HepG2 (cell line): Measurements from ENCODE around the gene FURIN. TPM values are rescaled to one million over a fixed set of nuclear protein-coding genes. Genes with fewer than 3 reads are reported as not detected.

ENCODE experiments used
- HMGXB3 ChIP-seq: sonication (generic); formaldehyde crosslinking; IDR thresholded peaks from 2 replicates; pipeline ENCODE4 v1.4.0; 2020; ENCODE audit warnings: missing genetic modification reagents, borderline replicate concordance
- KDM6A ChIP-seq: IDR thresholded peaks from 2 replicates; pipeline ENCODE4 v1.6.1; 2016; ENCODE audit warnings: low read depth
- NR2F1 ChIP-seq, 2 experiments: fragments of 450-650 bp in 1 of 2; formaldehyde crosslinking in 1 of 2; IDR thresholded peaks; 2 replicates each; pipeline versions ENCODE4 v1.5.0 to v1.6.1; 2016 to 2020; ENCODE audit warnings: mild to moderate bottlenecking in 1 of 2, missing compliant biosample characterization in 1 of 2, missing genetic modification reagents in 1 of 2, moderate library complexity in 1 of 2
- STAT6 ChIP-seq: sonication (generic); formaldehyde crosslinking; IDR thresholded peaks from 2 replicates; pipeline ENCODE4 v1.4.0; 2020; ENCODE audit warnings: missing genetic modification reagents, mild to moderate bottlenecking, borderline replicate concordance
- TGIF2 ChIP-seq: IDR thresholded peaks from 2 replicates; pipeline ENCODE4 v1.6.1; 2016; ENCODE audit warnings: control low read depth, missing compliant biosample characterization
- ZBED4 ChIP-seq: sonication (generic); formaldehyde crosslinking; IDR thresholded peaks from 2 replicates; pipeline ENCODE4 v1.4.0; 2020; ENCODE audit warnings: missing genetic modification reagents, borderline replicate concordance
- ZNF709 ChIP-seq: sonication (generic); formaldehyde crosslinking; IDR thresholded peaks from 2 replicates; pipeline ENCODE4 v1.5.0; 2020; ENCODE audit warnings: mild to moderate bottlenecking, missing genetic modification reagents
- polyA plus RNA-seq, 8 experiments: library from polyadenylated mRNA; depleted of rRNA in 3 of 8; stranded (reverse) in 7 of 8; unstranded in 1 of 8; fragments of >200 nt; fragmentation: Illumina TruSeq in 4 of 8; extraction: Trizol in 4 of 8; gene quantifications; 2 replicates each; pipeline versions ENCODE4 v1.2.1 to v1.2.3, GENCODE V29; 2011 to 2016; ENCODE audit warnings: low read depth in 4 of 8, missing spikeins in 1 of 8, mixed read lengths in 1 of 8; ENCODE audit not compliant: insufficient read depth in 1 of 8
- total RNA-seq, 5 experiments: library from RNA; depleted of rRNA; stranded (reverse); fragments of >200 nt; fragmentation: Illumina TruSeq; extraction: Trizol; gene quantifications; 2 replicates each; pipeline ENCODE4 v1.2.3, GENCODE V29; 2016; ENCODE audit warnings: low read depth in 1 of 5
- TF ChIP-seq, protein P1 (sequence below): IDR thresholded peaks from 2 replicates; pipeline ENCODE4 v1.6.1; 2016; ENCODE audit warnings: missing biosample characterization, missing genetic modification reagents, low read depth
- TF ChIP-seq, protein P2 (sequence below), 2 experiments: sonication (generic) in 1 of 2; formaldehyde crosslinking in 1 of 2; IDR thresholded peaks; 2 replicates each; pipeline versions ENCODE4 v1.4.0 to v1.6.1; 2016 to 2020; ENCODE audit warnings: borderline replicate concordance in 1 of 2, low read depth in 1 of 2, mild to moderate bottlenecking in 1 of 2, missing genetic modification reagents in 1 of 2

Gene FURIN
- total and polyA plus RNA-seq, 2 of the 13 experiments (the other 11 are each of a cell fraction or from before 2014, with no cell fraction given): 15.2 to 17.4 TPM

DNA sequence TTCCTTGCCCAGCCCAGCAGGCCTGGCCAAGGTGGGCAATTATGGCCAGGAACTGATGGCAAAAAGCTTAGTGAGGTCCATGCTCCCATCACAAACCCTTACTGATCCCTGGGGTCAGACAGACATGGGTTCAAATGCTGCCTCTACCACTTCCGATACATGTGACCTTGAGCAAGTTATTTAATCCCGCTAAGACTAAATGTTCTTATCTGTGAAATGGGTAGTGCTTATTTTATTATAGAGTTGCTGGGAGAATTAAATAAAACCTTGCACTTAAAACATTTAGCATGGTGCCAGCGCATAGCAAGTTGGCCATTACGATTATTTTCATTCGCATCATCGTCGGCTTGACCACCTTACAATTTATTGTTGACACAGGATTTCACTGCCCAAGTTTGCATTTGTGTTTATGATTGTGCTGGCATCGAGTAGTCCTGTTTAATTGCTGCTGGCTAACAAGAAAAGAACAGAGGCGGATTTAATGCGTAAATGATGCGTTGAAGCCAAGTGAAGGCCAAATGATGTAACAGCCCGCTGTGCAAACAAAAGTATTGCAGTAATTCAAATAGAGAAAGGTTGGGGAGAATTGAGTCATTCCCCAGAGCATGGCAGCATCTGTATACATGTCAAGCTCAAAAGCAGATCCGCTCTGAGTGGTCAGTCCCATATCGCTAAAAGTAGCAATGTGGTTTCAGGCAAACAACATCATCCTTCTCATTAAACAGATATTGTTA lies 7.3 kb upstream of the FURIN start (continued):
- TF ChIP-seq TGIF2 (peak; percentile 50; the same call in 1 of the 2 replicates), HMGXB3 (CRISPR knock-in tag) (peak; percentile 68; the same call in 1 of the 2 replicates), NR2F1 (CRISPR knock-in tag; IDR thresholded peaks at IDR 0.05) (peak; percentile 35 to 57; a peak in 3 of 4 replicates), ZNF709 (no peak), STAT6 (CRISPR knock-in tag) (no peak), KDM6A (CRISPR knock-in tag) (no peak), ZBED4 (CRISPR knock-in tag) (peak; percentile 73; the same call in 1 of the 2 replicates)
- TF ChIP-seq, protein P1, sequence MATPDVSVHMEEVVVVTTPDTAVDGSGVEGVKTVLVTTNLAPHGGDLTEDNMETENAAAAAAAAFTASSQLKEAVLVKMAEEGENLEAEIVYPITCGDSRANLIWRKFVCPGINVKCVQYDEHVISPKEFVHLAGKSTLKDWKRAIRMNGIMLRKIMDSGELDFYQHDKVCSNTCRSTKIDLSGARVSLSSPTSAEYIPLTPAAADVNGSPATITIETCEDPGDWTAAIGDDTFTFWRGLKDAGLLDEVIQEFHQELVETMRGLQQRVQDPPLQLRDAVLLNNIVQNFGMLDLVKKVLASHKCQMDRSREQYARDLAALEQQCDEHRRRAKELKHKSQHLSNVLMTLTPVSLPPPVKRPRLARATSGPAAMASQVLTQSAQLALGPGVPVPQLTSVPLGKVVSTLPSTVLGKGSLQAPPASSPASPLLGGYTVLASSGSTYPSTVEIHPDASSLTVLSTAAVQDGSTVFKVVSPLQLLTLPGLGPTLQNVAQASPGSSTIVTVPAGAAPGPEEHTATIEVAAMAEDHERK (CRISPR knock-in tag): no peak
- TF ChIP-seq, protein P2, sequence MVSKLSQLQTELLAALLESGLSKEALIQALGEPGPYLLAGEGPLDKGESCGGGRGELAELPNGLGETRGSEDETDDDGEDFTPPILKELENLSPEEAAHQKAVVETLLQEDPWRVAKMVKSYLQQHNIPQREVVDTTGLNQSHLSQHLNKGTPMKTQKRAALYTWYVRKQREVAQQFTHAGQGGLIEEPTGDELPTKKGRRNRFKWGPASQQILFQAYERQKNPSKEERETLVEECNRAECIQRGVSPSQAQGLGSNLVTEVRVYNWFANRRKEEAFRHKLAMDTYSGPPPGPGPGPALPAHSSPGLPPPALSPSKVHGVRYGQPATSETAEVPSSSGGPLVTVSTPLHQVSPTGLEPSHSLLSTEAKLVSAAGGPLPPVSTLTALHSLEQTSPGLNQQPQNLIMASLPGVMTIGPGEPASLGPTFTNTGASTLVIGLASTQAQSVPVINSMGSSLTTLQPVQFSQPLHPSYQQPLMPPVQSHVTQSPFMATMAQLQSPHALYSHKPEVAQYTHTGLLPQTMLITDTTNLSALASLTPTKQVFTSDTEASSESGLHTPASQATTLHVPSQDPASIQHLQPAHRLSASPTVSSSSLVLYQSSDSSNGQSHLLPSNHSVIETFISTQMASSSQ (IDR thresholded peaks at IDR 0.05; ENCODE audit: low read depth): no peak; the same call in 1 of the 2 replicates
- TF ChIP-seq, protein P2 (CRISPR knock-in tag; IDR thresholded peaks at IDR 0.05; ENCODE audit: borderline replicate concordance): no peak
